Left lung (tissue), 10 donors: ENCODE results near the gene PKD2L1. TPM values are rescaled to one million over a fixed set of nuclear protein-coding genes. Genes with fewer than 3 reads are reported as not detected.

ENCODE experiments used
- ATAC-seq: fragments of 200-7000 bp; cut with Tn5 transposase; one replicate; pipeline ENCODE4 v1.9.1; 2020; ENCODE audit warnings: moderate library complexity
- DNase-seq, 4 donors: peaks; one replicate each; pipeline ENCODE4 v3.0.0-alpha.2; 2013 to 2020
- H3K27ac ChIP-seq, 2 donors: fragments of 200-600 bp; sonication (generic) in 1 of 2; one replicate each; pipeline versions ENCODE4 v1.5.0 to v1.8.0; 2020 to 2021
- H3K27me3 ChIP-seq, 2 donors: fragments of 200-600 bp; sonication (generic) in 1 of 2; one replicate each; pipeline versions ENCODE4 v1.5.0 to v1.8.0; 2020 to 2021
- H3K36me3 ChIP-seq, 2 donors: fragments of 200-600 bp; sonication (generic) in 1 of 2; one replicate each; pipeline versions ENCODE4 v1.5.0 to v1.8.0; 2020 to 2021
- H3K4me1 ChIP-seq, 2 donors: fragments of 200-600 bp; one replicate each; pipeline ENCODE4 v1.8.0; 2021
- H3K4me3 ChIP-seq, 2 donors: fragments of 200-600 bp; sonication (generic) in 1 of 2; one replicate each; pipeline versions ENCODE4 v1.5.0 to v1.8.0; 2020 to 2021; ENCODE audit warnings: mild to moderate bottlenecking in 1 of 2
- H3K9me3 ChIP-seq, 2 donors: fragments of 200-600 bp; sonication (generic) in 1 of 2; one replicate each; pipeline versions ENCODE4 v1.5.0 to v1.8.0; 2020 to 2021
- intact Hi-C, 2 donors: fragments of 100-400 bp; cut with DNase I; formaldehyde crosslinking; loops; one replicate each; pipeline versions ENCODE4 v1.11.2 to v1.14.2; 2022
- polyA plus RNA-seq, 6 donors: library from polyadenylated mRNA; unstranded; fragments of 120-200 nt; gene quantifications; one replicate each; pipeline ENCODE4 v1.2.1, GENCODE V29; 2013; ENCODE audit not compliant: insufficient read length in 6 of 6
- total RNA-seq, 2 donors: library from RNA; stranded (reverse); fragmentation: NEBNext Ultra II Directional; extraction: Animal tissue kit (Norgen Biotek cat#: 25700); gene quantifications; one replicate each; pipeline ENCODE4 v1.2.1, GENCODE V29; 2021
- TF ChIP-seq, protein P1 (sequence below), 2 donors: fragments of 200-600 bp; sonication (generic) in 1 of 2; IDR thresholded peaks; one replicate each; pipeline versions ENCODE4 v1.5.0 to v1.8.0; 2021; ENCODE audit warnings: antibody characterized with exemption in 2 of 2
- donor health status: DM: no; HTN: yes; CAD: no.
- donor health status: DM: no; HTN: no; CAD: no.

Gene PKD2L1
- total and polyA plus RNA-seq, 8 donors: 0.22 to 0.47 (median 0.32) TPM; not detected in 1

DNA sequence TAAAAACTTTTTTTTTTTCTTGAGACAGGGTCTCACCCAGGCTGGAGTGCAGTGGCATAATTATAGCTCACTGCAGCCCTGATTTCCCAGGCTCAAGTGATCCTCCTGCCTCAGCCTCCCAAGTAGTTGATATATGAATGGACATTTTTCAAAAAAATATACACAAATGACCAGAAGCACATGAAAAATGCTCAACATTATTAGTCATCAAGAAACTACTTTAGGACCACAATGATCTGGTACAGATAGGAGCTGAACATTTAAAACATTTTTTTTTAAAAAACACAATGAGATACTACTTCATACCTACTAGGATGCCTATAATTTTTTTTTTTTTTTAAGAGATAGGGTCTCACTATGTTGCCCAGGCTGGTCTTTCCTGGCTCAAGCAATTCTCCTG lies 38.7 kb upstream of the PKD2L1 start:
- H3K27ac ChIP-seq: no peak overlapping the region
- no peak for ATAC-seq
- H3K9me3 ChIP-seq: no peaks in the 10 kb centered on the region
- DNase-seq: no peak
- H3K4me3 ChIP-seq: no peak overlapping the region
- TF ChIP-seq, protein P1, sequence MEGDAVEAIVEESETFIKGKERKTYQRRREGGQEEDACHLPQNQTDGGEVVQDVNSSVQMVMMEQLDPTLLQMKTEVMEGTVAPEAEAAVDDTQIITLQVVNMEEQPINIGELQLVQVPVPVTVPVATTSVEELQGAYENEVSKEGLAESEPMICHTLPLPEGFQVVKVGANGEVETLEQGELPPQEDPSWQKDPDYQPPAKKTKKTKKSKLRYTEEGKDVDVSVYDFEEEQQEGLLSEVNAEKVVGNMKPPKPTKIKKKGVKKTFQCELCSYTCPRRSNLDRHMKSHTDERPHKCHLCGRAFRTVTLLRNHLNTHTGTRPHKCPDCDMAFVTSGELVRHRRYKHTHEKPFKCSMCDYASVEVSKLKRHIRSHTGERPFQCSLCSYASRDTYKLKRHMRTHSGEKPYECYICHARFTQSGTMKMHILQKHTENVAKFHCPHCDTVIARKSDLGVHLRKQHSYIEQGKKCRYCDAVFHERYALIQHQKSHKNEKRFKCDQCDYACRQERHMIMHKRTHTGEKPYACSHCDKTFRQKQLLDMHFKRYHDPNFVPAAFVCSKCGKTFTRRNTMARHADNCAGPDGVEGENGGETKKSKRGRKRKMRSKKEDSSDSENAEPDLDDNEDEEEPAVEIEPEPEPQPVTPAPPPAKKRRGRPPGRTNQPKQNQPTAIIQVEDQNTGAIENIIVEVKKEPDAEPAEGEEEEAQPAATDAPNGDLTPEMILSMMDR (IDR thresholded peaks at IDR 0.05): no peak
- H3K4me1 ChIP-seq: peaks cover 23 to 58% of the 10 kb centered on the region in 2 donors
- intact Hi-C loops: no loop called here
- H3K36me3 ChIP-seq: peaks cover 0 to 4% of the 10 kb centered on the region in 2 donors
- no peaks in the 10 kb centered on the region for H3K27me3 ChIP-seq

DNA sequence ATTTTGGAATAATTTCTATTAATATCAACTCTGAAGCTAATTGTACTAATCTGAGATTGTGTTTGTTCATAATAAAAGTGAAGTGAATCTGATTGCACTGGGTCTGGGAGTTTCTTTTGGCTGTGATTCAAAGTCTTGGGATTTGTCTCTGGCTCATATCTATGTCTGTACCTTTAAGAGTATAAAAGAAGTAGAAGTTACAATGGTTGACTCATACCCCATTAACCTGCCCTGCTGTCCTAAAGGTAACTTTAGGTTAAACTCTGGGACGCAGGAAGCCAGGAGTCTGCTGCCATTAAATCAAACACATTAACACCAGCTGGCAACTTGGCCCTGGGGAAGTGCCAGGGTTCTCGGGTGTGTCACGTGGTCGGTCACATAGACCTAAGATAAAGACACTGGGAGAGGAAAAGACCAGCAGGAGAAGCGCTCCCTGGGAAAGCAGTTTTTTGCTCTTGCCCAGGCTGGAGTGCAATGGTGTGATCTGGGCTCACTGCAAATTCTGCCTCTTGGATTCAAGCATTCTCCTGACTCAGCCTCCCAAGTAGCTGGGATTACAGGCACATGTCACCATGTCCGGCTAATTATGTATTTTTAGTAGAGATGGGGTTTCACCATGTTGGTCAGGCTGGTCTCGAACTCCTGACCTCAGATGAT lies 34.8 kb upstream of the PKD2L1 start:
- DNase-seq: peak in 3 of 4 donors; percentile 34 to 85 (median 83)
- no peak overlapping the region for H3K4me3 ChIP-seq
- peak; percentile 91 for ATAC-seq
- H3K27ac ChIP-seq: peak overlapping the region in 1 of 2 donors; percentile 57
- TF ChIP-seq, protein P1 (IDR thresholded peaks at IDR 0.05): no peak
- H3K4me1 ChIP-seq: peaks cover 0 to 23% of the 10 kb centered on the region in 2 donors
- no peaks in the 10 kb centered on the region for H3K9me3 ChIP-seq
- H3K27me3 ChIP-seq: no peaks in the 10 kb centered on the region
- intact Hi-C loops: no loop called here
- H3K36me3 ChIP-seq: peaks cover 0 to 42% of the 10 kb centered on the region in 2 donors

DNA sequence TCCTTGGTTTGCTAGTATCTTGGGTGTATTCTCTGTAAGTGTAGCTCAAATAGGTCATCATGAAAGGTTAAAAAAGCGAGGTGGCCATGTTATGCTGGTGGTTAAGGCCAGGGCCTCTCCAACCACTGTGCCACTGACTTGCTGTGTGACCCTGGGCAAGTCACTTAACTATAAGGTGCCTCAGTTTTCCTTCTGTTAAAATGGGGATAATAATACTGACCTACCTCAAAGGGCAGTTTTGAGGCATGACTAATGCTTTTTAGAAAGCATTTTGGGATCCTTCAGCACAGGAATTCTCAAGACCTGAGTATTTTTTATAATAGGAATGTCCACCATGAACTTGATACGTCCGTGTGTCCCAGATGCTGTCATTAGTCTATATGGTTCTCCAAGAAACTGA lies 34.1 kb upstream of the PKD2L1 start:
- Histone ChIP-seq H3K9me3 (no peaks in the 10 kb centered on the region), H3K4me1 (peaks cover 0 to 21% of the 10 kb centered on the region in 2 donors), H3K36me3 (peaks cover 0 to 49% of the 10 kb centered on the region in 2 donors), H3K27me3 (no peaks in the 10 kb centered on the region), H3K27ac (no peak overlapping the region), H3K4me3 (no peak overlapping the region)
- TF ChIP-seq, protein P1 (IDR thresholded peaks at IDR 0.05): no peak
- no peak for ATAC-seq
- no peak for DNase-seq
- intact Hi-C loops: no loop called here

DNA sequence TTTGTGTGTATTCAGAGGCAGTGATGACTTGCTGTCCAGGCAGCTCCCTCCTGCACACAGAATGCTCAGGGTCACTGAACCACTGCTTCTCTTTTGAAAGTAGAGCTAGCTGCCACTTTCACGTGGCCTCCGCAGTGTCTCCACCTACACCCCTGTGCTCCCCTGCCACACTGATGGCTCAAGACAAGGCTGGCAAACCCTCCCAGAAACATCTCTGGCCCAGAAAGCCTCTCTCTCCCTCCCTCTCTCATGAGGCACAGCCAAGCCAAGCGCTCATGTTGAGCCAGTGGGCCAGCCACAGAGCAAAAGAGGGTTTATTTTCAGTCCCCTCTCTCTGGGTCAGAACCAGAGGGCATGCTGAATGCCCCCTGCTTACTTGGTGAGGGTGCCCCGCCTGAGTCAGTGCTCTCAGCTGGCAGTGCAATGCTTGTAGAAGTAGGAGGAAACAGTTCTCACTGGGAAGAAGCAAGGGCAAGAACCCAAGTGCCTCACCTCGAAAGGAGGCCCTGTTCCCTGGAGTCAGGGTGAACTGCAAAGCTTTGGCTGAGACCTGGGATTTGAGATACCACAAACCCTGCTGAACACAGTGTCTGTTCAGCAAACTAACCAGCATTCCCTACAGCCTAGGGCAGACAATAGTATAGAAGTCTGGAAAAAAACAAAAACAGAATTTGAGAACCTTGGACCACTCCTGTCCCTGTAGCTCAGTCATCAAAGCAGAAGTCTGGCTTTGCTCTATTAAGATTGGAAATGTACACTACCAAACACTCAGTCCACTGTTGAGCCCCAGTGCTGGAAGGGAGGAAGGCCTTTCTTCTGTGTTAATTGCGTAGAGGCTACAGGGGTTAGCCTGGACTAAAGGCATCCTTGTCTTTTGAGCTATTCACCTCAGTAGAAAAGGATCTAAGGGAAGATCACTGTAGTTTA lies 32.8 kb upstream of the PKD2L1 start:
- TF ChIP-seq, protein P1 (IDR thresholded peaks at IDR 0.05): no peak
- DNase-seq: no peak
- intact Hi-C loops: no loop called here

DNA sequence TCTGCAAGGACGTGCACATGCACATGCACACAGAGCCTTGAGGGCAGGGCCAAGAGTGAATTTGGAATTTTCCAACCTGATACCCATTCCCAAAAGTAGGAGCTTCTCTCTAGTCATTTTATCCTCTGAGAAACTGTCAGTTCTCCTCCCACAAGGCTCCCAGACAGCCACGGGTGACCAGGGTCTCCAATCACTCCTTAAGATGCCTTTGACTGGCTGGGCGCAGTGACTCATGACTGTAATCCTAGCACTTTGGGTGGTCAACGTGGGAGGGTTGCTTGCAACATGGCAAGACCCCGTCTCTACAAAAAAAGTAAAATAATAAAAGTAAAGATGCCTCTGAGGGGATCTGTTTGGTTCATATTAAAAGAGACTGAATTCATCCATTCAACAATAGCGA lies 30.2 kb upstream of the PKD2L1 start:
- H3K9me3 ChIP-seq: no peaks in the 10 kb centered on the region
- H3K4me1 ChIP-seq: peaks cover 0 to 20% of the 10 kb centered on the region in 2 donors
- TF ChIP-seq, protein P1 (IDR thresholded peaks at IDR 0.05): no peak
- ATAC-seq (no peak), DNase-seq (no peak)
- H3K4me3 ChIP-seq: no peak overlapping the region
- no peak overlapping the region for H3K27ac ChIP-seq
- peaks cover 0 to 84% of the 10 kb centered on the region in 2 donors for H3K36me3 ChIP-seq
- H3K27me3 ChIP-seq: no peaks in the 10 kb centered on the region
- intact Hi-C loops: no loop called here

More for the DNA sequence above, 32.8 kb upstream of the PKD2L1 start:
- Histone ChIP-seq H3K9me3 (no peaks in the 10 kb centered on the region), H3K27me3 (no peaks in the 10 kb centered on the region), H3K4me1 (peaks cover 0 to 21% of the 10 kb centered on the region in 2 donors), H3K4me3 (no peak overlapping the region), H3K27ac (no peak overlapping the region), H3K36me3 (peaks cover 0 to 58% of the 10 kb centered on the region in 2 donors)
- ATAC-seq: peak; percentile 11
